NCI-H748 treated with DMSO at 0.1 percent for 48 hours (cell line): ENCODE measurements around the gene ILRUN.
"Not testable (repeated sequence)": the region's sequence is repeated elsewhere in the genome, so short reads cannot be mapped to it uniquely, and the experiment has no call there.

Source experiments
- DNase-seq: peaks from one replicate; lab custom pipeline; 2025; lab: John Stamatoyannopoulos, UW

Gene ILRUN

GRCh38 chr6:34697544-34697836 lies 923 bp upstream of the ILRUN start:
- no peak for DNase-seq

- DNase-seq: no peak
These were observed 303 bp downstream of the ILRUN start for GRCh38 chr6:34696189-34696738.

- no peak for DNase-seq
These were observed 808 bp downstream of the ILRUN start for GRCh38 chr6:34695729-34696188.

- no peak for DNase-seq
These were observed 4.3 kb downstream of the ILRUN start for GRCh38 chr6:34692280-34692679.

GRCh38 chr6:34689742-34690141 lies 6.8 kb downstream of the ILRUN start:
- no peak for DNase-seq

DNA sequence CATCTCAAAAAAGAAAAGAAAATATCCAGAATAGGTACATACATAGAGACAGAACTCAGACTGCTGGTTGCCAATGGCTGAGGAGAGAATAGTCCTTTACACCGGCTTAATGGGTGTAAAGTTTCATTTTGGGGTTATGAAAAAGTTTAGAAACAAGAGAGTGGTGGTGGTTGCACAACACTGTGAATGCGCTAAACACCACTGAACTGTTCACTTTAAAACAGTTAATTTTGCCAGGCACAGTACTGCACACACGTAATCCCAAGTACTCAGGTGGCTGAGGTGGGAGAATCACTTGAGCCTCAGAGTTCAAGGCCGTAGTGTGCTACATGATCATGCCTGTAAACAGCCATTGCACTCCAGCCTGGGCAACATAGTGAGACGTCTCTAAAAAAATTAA lies 7.6 kb downstream of the ILRUN start:
- no peak for DNase-seq

- no peak for DNase-seq
These were observed 11.6 kb downstream of the ILRUN start for GRCh38 chr6:34684919-34685318.

DNA sequence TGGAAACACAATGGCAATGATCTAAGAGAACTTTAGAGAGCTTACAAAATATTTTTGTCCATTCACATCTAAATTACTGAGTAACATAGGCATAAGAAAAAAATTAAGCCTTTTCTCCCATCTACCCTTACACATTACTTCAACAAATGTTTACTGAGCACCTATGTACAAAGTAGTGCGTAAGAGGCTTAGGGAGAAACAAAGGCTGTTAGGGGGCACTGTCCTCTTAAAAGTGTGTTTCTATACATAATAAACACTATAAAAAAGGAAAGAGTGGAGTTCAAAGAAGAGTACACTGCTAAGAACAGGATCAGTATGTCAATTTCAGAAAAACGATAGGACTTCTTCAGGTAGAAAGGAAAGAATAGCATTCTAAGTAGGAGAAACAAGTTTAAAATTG lies 12.2 kb downstream of the ILRUN start:
- DNase-seq: no peak

DNA sequence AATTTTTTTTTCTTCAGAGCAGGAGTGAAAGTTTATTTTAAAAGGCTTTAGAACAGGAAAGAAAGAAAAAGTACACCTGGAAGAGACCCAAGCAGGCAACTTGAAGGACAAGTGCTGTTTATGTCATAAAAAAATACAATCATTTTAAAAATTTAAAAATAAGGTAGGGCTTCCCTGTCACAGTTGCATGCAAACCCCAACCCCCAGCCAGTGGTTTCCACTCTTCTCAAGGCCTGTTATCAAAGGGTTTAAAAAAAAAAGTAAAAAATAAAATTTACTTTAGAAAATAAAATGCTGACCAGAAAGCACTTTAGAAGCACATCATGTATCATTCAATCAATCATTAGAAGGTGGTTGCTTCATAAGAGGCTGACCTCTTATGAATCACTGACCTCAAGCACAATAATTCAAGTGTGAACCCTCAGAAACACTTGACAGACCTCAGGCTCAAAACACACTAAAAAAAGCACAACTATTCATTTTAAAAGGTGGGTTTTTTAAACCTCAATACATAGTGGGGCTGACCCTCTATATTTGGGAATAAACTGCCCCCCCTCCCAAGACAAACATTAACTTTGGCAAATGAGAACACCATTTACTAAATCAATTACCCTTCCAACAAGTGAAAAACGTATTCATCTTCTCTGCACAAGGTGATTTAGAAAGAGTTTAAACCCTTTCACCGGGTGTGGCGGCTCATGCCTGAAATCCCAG lies 15.6 kb downstream of the ILRUN start:
- no peak for DNase-seq

GRCh38 chr6:34680313-34680712 lies 16.3 kb downstream of the ILRUN start:
- DNase-seq: not testable (repeated sequence)

GRCh38 chr6:34679552-34680253 lies 16.9 kb downstream of the ILRUN start:
- DNase-seq: no peak

DNA sequence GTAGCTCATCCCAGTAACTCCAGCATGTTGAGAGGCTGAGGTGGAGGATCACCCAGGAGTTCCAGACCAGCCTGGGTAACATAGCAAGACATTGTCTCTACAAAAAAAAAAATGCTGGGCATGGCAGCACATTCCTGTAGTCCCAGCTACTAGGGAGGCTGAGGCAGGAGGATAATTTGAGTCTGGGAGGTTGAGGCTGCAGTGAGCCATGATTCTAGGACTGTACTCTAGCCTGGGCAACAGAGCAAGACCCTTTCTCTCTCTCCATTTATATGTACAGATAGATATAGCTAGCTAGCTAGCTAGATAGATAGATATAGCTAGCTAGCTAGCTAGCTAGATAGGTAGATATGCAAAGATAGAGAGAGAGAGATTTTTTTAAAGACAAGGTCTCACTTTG lies 20.4 kb downstream of the ILRUN start:
- DNase-seq: no peak

GRCh38 chr6:34674930-34675329 lies 21.6 kb downstream of the ILRUN start:
- not testable (repeated sequence) for DNase-seq

DNA sequence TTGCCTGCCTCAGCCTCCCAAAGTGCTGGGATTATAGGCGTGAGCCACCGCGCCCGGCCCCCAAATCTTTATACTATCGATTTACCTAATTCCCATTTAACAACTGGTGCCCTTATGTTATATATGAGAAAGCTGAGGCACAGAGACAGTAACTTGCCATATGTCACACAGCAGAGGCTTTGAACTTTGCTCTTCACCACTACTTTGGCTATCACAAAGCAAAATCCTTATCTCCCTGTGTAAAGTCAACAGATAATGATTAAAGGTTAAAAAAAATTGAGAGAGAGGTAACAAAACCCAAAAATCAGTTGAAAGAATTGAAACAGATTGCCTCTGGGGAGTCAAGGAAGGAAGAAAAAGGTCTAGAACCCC lies 22.3 kb downstream of the ILRUN start:
- DNase-seq: no peak

- no peak for DNase-seq
These were observed 23.5 kb downstream of the ILRUN start for GRCh38 chr6:34673064-34673463.

GRCh38 chr6:34672657-34673043 lies 23.9 kb downstream of the ILRUN start:
- DNase-seq: no peak

DNA sequence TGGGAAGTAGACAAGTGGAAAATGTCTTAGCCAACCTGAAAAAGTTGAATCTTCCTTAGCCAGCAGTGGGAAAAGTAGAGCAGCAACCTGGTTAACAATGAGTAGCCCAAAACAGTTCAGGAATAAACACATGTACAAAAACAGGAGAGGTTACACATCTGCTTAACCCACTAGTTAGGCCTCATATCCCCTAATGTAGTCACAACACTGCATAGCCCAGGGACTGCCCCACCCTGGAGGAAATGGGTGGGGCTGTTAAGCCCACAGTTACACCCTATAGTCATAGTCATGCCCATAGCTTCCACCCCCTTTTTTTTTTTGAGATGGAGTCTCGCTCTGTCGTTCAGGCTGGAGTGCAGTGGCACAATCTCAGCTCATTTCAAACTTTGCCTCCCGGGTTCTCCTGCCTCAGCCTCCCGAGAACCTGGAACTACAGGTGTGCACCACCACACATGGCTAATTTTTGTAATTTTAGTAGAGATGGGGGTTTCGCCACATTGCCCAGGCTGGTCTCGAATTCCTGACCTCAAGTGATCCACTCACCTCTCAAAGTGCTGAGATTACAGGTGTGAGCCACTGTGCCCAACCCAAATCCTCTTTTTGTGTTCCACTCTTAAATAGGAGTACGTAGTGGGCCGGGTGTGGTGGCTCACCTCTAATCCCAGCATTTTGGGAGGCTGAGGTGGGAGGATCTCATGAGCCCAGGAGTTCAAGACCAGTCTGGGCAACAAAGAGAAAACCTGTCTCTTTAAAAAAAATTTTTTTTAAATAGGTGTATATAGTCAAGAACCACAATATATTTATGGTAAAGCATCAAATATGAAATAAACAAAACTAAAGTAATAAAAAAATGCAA lies 24.5 kb downstream of the ILRUN start:
- DNase-seq: no peak

GRCh38 chr6:34671367-34671766 lies 25.2 kb downstream of the ILRUN start:
- DNase-seq: no peak

DNA sequence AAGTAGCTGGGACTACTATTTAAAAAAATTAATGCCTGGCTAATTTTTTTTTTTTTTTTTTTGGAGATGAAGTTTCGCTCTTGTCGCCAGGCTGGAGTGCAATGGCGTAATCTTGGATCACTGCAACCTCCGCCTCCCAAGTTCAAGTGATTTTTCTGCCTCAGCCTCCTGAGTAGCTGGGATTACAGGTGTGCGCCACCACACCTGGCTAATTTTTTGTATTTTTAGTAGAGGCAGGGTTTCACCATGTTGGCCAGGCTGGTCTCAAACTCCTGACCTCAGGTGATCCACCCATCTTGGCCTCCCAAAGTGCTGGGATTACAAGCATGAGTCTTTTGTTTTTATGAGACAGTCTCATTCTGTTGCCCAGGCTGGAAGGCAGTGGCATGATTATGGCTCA lies 27.8 kb downstream of the ILRUN start:
- DNase-seq: not testable (repeated sequence)

- DNase-seq: no peak
These were observed 28.9 kb downstream of the ILRUN start for GRCh38 chr6:34667481-34668238.

DNA sequence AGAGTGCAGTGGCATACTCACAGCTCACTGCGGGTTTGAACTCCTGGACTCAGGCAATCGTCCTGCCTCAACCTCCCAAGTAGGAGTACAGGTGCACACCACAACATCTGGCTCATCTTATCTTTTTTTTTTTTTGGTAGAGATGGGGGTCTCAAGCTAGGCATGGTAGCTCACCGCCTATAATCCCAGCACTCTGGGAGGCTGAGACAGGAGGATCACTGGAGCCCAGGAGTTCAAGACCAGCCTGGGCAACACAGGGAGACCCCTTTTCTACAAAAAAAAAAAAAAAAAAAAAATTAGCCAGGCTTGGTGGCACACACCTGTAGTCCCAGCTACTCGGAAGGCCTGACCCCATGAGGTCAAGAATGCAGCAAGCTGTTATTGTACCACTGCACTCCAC lies 31.5 kb downstream of the ILRUN start:
- no peak for DNase-seq
